NCI-H2196 treated with DMSO at 0.1 percent for 48 hours (cell line): Measurements from ENCODE around the gene FMN2.

Experiments
- DNase-seq: peaks from one replicate; lab custom pipeline; 2025; ENCODE audit not compliant: unreplicated experiment; lab: John Stamatoyannopoulos, UW

Gene FMN2

GRCh38 chr1:240091614-240092300 is at the start of gene FMN2:
Gene FMN2, plus strand, starts transcription at chr1:240091883. Its CDS starts 227 bp downstream, at chr1:240092110.
- DNase-seq = no peak

DNA sequence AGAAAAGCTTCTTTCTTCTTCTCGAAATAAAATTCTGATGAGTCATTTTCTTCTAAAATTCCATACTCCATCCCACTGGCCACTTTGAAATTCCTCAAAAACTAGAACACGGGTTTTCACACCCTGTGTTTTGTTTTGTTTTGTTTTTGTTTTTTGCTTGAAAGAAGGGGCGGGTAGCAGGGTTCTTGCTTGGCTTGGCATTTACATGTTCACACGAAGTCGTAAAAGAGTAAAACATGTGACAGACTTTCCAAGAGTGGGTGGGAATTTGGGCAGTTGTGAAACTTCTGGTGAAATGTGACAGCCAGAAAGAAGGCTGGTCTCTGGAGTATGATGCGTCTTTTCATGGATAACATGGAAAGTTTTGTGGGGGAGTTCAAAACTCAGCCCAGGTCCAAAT is 47.1 kb upstream of the FMN2 start:
- DNase-seq = no peak

DNA sequence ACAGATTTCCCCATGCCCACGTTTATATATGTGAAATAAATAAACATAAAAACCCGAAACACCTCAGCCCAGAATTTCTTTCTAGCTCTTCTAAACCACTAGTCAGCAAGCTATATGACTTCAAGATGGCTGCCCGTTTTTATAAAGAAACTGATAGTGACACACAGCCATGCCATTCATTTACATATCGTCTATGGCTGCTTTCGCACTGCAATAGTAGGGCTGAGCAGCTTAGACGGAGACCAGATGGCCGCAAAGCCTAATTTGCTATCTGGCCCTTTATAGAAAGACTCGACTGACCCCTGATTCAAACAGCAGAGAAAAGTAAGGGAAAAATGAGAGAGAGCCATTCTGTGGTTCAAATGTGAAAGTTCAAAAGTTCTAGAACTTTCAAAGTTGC is 45.7 kb upstream of the FMN2 start:
- no peak for DNase-seq

DNA sequence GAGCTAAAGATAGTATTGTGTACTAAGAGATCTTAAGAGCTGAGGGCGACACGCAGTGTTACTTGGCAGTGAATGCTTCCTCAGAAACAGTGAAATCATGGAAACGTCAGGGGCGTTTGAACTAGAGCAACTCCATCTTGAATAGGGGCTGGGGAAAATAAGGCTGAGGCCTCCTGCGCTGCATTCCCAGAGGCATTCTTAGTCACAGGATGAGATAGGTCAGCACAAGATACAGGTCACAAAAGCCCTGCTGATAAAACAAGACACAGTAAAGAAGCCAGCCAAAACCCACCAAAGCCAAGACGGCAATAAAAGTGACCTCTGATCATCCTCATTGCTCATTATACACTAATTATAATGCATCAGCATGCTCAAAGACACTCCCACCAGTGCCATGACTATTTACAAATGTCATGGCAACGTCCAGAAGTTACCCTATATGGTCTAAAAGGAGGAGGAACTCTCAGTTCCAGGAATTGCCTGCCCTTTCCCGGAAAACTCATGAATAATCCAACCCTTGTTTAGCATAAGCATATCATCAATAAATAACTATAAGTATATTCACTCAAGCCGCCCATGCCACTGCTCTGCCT is 37.5 kb upstream of the FMN2 start:
- DNase-seq = no peak

GRCh38 chr1:240055936-240056335 is 35.7 kb upstream of the FMN2 start:
- no peak for DNase-seq

- no peak for DNase-seq
Observed at GRCh38 chr1:240056350-240056749, 35.3 kb upstream of the FMN2 start.

GRCh38 chr1:240058049-240058448 is 33.6 kb upstream of the FMN2 start:
- no peak for DNase-seq

- no peak for DNase-seq
Observed at GRCh38 chr1:240068961-240069360, 22.7 kb upstream of the FMN2 start.

GRCh38 chr1:240070188-240070587 is 21.5 kb upstream of the FMN2 start:
- no peak for DNase-seq

- DNase-seq = no peak
Observed at GRCh38 chr1:240073097-240073496, 18.6 kb upstream of the FMN2 start.

DNA sequence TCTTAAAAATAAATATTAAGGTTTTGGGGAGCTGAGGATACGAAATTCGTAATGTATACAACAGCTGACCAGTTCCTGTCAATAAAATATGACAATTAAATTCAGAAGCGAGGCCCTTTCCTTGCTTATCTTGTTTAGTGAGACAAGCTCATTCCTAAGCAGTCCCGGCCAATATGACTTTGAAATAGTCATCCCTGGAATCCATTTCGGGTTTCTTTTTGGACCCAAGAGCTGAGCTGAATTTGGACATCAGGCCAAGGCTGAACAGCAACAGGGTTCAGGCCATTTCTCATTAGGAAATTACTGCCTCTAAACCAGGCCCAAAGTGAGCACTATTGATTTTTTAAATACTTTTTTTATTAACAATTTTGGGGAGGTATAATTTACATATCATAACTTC is 17.3 kb upstream of the FMN2 start:
- DNase-seq = no peak

GRCh38 chr1:240074908-240075307 is 16.8 kb upstream of the FMN2 start:
- no peak for DNase-seq

GRCh38 chr1:240084337-240084736 is 7.3 kb upstream of the FMN2 start:
- no peak for DNase-seq

GRCh38 chr1:240084749-240085148 is 6.9 kb upstream of the FMN2 start:
- no peak for DNase-seq

DNA sequence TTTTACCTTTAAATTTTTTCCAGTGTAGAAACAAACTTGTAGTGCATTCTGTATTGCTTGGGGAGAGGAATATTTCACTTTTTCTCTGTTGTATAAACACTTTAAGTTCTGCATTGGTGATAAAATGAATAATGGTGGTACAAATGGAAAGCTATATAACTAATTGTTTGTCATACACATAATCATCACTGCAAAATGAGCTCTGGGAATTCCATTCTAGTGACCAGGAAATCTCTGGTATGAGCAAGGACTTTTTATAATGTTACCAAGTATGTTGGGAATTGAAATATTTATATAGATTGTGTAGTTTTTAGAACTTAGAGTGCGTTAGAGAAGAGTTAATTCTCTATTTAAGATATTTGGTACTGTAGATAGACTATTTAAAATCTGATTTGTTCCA is 5.0 kb upstream of the FMN2 start:
- DNase-seq = no peak

- no peak for DNase-seq
Observed at GRCh38 chr1:240090014-240090413, 1.7 kb upstream of the FMN2 start.

- no peak for DNase-seq
Observed at GRCh38 chr1:240090957-240091600, 604 bp upstream of the FMN2 start.

DNA sequence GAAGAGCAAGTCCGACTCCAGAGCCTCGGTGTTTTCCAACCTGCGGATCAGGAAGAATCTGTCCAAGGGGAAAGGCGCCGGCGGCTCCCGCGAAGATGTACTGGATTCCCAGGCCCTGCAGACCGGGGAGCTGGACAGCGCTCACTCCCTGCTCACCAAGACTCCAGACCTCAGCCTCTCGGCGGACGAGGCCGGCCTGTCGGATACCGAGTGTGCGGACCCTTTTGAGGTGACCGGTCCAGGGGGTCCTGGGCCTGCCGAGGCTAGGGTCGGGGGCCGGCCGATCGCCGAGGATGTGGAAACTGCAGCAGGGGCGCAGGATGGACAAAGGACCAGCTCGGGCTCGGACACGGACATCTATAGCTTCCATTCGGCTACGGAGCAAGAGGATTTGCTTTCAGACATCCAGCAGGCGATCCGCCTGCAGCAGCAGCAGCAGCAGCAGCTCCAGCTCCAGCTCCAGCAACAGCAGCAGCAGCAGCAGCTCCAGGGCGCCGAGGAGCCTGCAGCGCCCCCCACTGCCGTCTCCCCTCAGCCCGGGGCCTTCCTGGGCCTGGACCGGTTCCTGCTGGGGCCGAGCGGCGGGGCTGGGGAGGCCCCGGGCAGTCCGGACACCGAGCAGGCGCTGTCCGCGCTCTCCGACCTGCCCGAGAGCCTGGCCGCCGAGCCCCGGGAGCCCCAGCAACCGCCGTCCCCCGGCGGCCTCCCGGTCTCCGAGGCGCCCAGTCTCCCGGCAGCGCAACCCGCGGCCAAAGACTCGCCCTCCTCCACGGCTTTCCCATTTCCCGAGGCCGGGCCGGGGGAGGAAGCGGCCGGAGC is 827 bp downstream of the FMN2 start:
- no peak for DNase-seq

GRCh38 chr1:240093120-240093961 is 1.7 kb downstream of the FMN2 start:
- DNase-seq = no peak

DNA sequence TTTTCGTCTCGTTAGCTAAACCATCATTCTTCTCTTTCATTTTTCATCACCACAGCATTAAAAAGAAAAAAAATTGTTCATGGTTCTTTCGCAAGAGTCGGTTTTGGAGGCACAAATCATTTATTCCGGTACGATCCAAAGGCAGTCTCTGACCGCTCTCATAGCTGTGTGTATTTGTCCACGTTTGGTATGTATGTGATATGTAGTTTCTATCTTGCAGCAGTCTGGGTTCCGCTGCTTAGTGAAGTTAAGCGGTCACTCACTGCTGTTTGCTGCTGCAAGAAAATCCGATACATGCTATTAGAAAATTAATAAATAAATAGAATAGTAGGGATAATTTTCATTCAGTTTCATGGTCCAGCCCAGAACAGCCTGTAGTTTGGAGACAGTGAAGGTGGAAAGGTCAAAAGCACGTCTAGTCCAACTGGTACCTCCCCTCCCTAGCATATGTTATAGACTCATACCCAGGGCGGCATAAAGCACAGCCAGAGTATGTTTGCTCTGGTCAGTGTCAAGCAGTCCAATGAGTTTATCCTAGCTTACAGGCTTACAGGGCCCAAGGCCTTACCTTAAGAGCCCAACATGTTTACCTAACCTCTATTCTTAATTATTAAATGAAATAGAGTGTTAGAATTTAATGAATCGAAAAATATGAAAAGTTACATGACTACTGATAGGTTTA is 2.5 kb downstream of the FMN2 start:
- no peak for DNase-seq
